ENCODE results near the gene TCEA3.
"Not testable (repeated sequence)": the region's sequence is repeated elsewhere in the genome, so short reads cannot be mapped to it uniquely, and the experiment has no call there.

The TCEA3 gene

DNA sequence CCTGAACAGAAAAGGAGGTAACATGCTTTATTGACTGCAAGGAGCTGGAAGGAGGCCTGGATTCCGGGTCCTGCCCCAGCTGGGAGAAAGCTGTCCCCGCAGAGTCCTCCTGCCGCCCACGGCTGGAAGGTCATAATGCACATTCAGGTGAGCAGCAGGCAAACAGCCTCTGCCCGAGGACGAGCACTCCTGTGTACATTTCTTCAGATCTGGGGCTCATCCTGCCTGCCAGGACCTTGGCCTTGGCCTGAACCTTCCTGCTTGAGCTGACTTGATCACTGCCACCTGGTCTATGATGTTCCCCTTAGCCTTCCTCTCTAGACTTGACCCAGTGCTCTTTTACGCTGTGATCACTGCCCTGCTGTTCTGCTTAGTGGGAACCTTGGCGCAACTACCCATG is 37.1 kb downstream of the TCEA3 start:
- no peak for DNase-seq

DNA sequence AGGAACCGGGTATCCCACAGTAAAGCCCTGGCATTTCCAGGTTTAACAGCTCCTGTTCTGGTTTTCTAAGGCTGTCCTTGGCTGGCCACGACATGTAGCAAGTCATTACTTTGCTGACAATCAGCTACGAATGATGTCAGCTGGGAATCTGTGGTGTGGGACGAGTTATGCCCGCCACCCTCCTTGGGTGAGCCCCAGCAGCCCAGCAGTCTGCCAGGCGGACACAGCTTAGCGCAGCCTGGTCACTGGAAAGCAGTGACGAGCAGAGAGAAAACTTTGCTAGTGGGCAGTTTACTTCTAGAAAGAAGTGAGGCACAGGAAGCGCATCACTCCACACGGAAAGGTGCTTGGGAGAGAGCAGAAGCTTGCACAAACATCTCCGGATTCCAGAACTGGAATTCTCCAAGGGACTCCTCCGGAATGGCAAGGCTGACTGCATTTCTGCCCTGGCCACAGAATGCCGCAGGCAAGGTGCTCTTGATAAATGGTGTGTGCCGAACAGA is 39.4 kb downstream of the TCEA3 start:
- DNase-seq, result no peak

DNA sequence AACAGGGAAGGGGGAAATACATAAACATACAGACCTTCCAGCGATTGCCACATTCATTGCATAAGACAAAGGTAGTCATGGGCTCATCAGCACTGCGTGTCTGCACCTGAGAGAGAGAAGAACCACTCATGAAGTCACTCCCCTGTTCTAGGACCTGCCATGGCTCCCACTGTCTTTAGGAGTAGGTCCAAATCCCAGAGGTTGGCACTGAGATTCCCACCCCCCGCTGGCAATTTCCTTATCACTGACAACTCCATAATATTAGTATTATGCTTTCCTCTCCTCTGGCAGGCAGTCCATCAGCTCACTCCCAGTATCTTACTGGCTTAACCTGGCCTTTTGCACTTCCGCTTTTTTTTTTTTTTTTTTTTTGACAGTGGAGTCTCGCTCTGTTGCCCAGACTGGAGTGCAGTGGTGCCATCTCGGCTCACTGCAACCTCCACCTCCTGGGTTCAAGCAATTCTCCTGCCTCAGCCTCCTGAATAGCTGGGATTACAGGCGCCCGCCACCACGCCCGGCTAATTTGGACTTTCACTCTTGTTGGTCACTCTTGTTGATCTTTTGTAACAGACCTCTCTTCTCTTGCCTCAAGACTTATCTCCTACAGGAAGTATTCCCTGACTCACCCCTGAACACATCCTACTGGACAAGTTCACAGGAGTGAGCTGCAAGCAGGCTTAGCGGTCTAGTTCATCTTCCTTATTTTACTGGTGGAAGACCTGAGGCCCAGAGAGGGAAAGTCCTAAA is 40.1 kb downstream of the TCEA3 start:
- no peak for DNase-seq

DNA sequence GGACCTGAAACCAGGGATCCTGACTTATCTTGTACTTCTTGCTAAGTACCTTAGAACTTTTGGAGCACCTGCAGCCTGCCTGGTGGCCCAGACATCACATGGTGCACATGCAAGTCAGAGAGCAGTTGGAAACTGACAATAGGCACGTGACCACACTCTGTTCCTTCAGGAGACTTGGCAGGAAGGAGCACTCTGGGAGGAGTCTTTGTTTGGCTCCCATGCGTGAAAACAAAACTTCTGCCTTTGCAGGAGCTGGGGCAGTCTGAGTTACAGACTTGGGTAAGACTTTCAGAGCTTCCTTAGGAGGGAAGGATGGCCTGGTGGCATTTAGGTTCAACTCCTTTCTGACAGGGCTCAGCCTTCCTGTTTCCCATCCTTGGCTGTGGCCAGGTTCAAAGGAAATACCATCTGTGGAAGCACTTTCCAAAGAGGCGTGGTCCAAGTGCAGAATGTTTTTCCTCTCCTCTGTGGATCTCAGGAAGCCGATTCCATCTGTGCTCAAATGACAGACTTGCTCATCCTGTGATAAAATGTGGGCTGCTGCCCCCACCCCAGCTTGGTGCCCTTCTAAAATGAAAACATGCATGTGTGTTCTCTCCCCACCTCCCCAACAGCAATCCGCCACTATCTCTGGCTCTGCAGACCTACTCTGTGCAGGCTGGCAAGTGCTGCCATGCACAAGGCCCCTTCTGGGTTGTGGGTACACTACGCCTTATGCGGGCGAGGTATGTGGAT is 40.8 kb downstream of the TCEA3 start:
- no peak for DNase-seq

DNA sequence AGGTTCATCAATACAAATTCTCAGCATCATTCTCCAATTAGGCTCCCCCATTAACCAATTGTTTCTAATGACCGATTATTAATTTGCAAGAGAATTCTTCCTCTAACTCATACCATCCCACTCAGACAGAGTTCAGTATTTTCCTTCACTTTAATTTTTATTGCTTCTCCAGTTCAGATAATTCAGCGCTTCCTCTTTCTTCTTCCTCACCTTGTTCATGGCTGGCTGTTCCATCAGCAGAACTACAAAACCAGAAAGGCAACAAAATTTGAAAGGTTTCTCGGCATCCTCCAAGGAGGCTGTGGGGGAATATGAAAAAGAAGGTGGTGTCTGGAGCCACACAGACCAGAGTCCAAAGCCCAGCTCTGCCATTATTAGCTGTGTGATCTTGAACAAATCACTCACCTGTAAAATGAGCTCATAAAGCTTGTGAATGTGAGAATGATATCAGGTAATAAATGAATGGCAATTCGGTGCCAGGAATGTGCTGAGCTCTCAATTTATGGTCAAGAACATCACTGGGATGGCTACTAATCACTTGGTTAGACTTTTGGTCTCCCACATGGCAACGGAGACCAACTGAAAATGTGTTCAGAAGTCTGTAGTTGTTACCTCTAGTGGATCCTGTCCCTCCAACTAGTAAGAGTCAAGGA is 43.2 kb downstream of the TCEA3 start:
- no peak for DNase-seq

DNA sequence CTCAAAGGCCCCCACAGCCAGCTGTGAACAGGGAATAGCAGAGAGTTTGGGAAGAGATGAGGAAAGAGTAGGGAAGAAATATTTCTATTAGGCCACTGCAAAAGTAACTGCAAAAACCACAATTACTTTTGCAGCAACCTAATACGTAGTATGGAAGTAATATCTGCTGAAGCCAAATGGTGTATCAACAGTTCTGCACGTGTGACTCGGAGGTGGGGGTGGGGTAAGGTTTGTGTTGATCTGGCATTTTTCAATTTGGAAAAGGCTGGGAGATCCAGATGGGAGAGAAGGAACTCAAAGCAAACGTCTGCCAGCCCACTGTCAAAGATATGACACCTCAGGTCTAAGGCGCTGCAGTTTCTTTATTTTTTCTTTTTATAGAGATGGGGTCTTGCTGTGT is 43.8 kb downstream of the TCEA3 start:
- DNase-seq, result no peak

DNA sequence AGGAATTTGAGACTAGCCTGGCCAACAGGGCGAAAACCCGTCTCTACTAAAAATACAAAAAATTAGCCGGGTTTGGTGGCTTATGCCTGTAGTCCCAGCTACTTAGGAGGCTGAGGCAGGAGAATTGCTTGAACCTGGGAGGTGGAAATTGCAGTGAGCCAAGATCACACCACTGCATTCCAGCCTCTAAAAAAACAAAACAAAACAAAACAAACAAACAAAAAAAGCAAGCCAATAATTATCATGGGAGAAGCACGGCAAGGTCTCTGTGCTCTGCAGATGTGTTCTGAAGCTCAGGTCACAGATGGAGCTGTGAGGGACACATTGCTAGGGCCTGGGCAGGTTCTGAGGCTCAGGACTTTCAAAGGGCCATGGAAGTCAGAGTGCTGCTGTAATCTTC is 44.3 kb downstream of the TCEA3 start:
- not testable (repeated sequence) for DNase-seq

DNA sequence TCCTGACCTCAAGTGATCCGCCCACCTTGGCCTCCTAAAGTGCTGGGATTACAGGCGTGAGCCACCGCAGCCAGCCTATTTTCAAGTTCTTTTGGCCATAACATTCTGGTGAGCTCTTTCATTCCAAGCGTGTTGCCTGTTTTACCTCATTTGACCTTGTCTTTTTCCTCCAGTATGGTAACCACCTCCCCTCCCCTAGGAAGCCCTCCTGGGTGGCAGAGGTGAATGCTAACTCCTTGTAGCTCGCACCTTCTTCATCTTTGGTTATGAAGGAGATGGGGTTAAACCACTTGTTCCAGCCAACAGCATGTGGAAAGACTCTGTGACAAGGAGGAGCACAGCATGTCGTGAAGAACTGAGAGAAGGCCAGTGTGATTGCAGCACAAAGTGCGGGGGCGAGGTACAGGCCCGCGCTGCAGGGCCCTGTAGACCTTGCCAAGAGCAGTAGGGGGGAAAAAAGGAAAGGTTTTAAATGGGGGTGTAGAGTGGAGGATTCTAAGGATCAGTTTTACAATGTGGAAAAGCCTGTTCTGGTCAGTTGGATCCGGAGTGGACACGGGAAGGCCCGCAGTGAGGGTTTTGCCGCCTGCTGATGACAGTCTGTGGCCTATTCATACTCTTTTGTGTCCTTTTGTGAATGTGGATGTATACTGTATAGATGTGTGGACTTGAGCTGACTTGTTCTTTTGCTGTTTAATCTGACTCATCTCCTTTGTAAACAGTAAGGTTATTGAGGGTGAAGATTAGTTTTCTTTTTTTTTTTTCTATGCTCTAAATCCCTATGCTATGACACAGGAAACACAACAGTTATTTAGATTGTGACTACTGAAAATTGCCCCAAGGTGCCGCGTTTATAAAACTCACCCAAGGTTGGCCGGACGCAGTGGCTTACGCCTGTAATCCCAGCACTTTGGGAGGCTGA is 47.4 kb downstream of the TCEA3 start:
- no peak for DNase-seq

DNA sequence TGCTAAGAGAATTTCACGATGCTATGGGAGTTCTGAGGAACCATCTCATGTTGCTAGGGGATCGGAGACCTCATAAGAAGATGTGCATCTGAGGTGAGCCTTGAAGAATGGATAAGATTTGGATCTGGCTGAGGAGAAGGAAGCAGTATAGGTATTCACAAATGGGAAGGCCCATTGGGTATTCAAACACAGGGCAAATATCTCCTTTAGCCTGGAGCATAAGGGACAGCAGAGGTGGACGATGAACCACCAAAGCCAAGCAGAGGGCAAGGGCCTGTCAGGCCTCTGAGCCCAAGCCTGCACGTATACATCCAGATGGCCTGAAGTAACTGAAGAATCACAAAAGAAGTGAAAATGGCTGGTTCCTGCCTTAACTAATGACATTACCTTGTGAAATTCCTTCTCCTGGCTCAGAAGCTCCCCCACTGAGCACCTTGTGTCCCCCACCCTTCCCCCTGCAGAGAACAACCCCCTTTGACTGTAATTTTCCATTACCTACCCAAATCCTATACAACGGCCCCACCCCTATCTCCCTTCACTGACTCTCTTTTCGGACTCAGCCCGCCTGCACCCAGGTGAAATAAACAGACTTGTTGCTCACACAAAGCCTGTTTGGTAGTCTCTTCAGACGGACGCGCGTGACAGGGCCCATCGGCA is 50.3 kb downstream of the TCEA3 start:
- DNase-seq, result not testable (repeated sequence)

DNA sequence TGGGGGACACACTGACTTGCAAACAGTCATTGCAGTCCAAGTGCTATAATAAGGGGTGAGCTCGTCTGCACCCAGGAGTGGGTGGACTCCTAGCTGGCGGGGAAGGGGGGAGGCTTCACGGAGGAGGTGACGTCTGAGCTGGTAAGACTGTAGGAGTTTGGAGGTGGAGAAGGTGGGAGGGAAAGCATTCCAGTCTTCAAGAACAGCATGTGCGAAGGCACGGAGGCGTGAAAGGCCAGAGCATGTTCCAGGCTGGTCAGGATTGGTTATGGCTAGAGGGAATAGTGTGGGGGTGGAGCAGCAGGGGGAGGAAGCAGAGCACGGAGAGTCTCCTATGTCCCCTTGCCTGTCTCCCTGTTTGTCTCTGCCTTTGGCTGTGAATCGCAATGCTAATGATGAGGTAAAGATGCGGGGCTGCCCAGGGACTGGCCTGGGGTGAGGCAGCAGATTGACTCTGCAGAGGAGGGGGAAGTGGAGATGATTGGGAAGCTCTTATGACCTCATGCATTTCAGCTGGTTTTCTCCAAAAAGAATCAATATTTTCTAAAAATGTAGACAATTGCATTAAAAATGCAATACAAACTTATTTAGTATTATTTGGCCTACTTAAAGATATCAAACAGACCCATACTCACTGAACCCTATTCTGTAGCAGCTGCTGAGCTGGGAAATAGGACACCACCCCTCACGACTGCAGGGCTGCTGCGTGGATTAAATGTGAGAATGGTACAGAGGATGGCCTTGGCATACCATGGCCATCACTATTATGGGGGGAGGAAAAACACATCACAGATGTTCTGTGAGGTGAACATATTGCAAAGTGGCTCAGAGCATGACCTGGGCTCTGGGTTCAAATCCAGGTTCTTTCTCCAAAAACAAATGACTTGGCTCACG is 52.3 kb downstream of the TCEA3 start:
- DNase-seq, result no peak

DNA sequence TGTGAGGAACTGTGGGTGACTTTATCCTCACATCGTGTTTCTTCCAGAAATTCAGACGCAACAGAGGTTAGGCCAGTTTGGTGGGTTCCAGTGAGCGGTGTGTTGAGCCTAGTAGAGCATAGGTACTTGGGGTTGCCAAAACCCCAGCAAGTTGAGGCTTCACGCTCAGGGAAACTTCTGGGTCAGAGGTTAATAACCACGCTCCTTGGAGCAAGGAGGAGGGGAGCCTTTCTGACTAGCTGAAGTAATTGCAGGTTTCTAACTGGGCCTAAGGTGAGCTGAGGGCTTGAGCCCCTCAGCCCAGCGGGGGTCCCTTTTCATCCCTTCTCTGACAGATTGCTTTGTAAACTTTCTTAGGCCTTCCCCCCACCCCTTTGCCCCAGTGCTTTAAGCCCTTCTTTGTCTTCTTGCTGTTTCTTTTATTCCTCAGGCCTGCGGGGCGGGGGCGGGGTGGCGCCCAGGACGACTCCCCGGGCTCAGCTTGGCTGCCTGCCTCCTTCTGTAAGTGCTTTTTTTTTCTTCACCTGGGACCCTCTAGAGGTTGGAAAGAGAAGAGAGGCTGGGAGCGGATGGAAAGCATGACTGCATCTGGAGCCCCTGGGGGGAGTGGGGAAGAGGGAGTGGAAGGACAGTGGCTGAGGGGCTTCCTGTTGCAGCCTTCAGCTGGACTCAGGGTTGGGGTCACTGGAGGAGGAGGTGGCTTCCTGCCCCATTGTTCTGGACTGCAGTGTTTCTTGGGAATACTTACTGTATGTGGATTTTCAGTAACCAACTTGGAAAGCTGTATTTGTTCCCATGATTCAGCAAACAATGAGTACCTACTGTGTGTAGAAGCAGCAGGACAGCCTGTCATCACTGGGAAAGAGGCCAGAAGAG is 53.6 kb downstream of the TCEA3 start:
- no peak for DNase-seq

DNA sequence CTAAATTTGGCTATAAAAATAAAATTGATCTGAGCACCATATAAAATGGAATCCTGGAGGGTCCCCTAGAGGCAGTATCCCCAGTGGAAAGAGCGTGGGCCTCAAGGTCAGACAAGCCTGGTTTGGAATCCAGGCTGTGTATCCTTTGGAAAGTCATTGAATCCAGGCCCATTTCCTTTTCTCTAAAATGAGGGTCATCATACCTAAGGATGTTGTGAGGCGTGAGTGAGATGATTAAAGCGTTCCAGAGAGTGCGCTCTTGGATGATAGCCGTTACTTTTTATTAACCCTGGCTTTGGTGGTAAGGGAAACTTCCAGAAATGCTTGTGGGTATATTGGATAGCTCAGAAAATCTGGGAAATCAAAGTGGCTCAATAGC is 54.2 kb downstream of the TCEA3 start:
- no peak for DNase-seq

DNA sequence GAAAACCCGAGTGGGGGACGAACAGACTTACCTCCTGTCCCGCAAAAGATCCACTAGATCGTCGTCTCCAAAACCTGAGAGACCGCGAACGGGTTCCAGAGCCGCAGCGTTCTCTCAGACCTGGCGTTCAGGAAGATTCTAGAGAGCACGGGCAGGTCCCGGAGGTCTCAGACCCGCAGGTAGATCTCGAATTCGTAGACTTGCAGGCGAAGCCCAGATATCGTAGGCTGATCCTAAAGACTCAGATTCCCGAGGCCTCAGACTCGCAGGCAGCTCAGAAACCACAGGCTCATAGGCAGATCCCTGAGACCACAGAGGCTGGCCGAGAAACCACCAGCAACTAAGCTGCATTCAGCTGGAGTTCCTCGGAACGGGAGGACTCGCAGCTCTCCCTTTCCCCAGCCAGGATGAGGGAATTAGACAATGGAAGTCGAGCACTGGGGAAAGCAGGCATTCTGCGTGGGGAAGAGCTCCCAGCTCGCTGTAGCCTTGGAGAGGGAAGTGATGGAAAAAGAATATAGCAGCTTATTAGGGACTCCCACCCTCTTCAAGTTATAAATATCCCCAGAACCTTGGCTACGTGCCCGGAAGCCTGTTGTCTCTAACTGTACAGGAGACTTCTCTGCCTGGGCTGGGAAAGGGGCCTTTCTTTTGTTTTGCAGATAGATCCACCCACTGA is 55.1 kb downstream of the TCEA3 start, which contains the start of gene ZNF436:
Gene ZNF436, minus strand, starts transcription at position 502 of the 679 bp plus-strand sequence. CDS start 1,831 bp downstream, outside the sequence.
- peak; percentile 90 for DNase-seq

DNA sequence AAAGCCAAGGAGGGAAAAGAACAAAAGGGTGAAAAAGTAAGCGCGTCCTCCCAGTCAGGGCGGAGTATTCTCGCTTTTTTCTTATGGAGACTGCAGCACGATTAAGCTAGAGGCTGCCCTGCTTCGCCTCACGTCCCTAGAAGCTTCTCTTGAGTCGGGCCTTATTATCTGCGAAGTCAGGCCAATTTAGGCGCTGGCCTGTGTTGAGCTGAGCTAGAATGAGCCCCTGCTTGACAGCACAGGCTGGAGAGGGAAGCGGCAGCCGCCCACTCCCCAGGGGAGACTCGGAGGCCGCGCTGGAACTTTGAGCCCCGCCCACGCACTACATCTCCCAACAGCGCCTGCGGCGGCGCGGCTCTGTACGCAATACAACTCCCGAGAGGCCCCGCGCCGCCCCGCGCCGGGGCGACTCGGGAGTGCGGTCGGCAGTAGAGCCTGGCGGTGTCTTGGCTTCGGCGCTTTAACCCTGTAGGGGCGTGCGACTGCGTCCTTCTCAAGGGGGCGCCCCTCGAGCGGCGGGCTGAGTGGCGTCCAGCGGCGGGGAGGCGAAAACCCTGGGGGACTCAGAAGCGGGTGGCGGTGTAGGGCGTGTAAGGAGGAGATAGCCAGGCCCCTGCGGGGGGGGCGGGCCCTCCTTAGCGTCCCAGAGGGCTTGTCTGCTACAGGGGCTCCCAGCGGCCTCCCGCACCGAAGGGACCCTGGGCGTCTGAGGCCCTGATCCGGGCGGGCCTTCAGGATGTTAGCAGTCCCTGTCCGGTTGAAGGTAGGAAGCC is 55.8 kb downstream of the TCEA3 start:
- peak; percentile 81 to 86 for DNase-seq

DNA sequence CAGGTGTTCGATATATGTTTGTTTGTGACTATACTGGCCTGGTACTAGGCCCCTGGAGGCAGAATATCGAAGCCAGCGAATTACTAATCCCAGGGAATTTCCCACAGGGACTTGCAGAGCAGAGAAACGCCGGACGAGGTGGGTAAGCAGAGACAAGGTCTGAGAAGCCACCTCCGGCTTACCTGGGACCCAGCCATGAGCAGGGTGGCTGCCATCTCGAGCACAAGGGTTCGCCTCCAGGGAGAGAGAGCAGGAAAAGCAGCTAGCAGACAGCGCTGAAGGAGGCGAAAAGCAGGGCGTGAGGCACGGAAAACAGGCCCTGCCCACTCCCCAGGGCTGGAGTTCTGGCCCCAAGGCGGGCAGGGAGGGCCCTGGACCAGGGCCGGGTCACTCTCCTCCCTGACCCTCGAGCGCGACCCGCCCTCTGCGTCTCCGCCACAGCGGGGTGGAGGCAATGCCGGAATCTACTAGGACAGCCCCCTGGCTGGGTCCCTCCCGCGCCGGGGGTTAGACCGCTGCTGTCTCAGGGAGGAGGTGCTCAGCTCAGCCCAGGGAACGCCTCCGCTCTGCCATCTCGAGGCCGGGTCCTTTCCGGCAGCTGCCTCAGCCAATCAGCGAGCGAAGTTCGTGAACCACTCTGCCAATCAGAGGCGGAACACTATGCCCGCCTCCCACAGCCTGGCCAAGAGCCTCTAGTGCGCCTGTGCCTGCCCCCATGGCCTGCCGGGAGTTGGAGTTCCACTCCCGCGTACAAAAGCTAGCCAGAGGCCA is 56.6 kb downstream of the TCEA3 start:
- DNase-seq, result peak; percentile 99

DNA sequence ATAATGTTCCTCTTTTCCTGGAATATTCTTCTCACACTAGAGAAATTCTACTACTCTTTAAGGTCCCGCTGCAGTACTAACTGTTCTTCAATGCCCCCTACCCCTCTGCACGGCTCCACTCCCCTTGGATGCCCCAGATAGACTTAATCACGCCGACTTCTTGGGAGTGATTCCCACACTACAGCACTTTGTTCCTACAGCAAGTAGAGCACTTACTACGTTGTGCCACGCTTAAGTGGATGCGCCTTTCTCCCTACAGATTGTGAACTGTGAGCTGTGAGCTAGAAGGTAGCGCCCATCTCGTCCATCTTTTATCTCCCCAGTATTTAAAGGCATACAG is 57.1 kb downstream of the TCEA3 start:
- peak; percentile 9 to 31 for DNase-seq

DNA sequence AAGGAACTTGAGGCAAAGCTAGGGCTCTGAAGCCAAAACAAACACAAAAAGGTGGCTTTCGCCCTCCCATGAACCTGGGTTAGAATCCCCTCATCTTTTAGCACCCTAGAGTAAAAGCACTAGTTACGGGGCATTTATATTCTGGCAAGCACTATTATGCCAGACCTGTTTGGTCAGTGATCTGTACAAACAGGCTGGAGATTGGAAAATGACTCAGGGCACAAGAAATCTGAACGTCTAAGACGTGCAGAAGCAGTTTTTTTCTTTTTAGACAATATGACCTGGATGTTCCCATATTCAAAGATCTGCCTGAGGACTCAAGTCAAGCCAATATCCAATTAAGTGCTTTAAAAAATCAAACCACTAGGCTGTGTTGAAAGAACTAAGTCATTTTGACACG is 58.0 kb downstream of the TCEA3 start:
- DNase-seq, result no peak

DNA sequence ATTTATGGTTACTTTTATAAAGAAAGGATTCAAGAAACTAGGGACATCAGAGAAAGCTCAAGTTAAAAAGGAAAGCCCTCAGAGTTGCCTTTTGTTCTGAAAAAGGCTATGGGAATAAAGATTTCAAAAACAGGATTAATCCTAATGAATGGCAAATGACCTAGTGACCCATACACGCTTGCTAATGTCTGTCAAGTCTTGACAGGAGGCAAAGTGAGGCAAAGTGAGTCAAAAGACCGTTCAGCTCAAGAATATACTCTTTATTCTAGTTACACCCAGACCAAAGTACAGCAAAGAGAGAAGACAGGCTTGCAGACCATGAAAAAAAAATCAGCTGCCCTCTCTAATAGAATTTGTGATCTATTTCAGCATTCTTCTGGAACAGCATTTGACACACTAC is 58.4 kb downstream of the TCEA3 start:
- no peak for DNase-seq

All from Kasumi-1 (cell line).